Vagina (tissue), 2 donors: Measurements from ENCODE around the gene SH3D19.

Experiments used
- CTCF ChIP-seq, 3 experiments: fragments of 450-650 bp in 2 of 3; fragments of 200-600 bp in 1 of 3; sonication (generic) in 1 of 3; IDR thresholded peaks; one replicate each; pipeline ENCODE4 v1.5.1; 2017 to 2019; ENCODE audit warnings: antibody characterized with exemption in 3 of 3, mild to moderate bottlenecking in 2 of 3, moderate library complexity in 2 of 3
- POLR2A ChIP-seq, 2 donors: fragments of 450-650 bp; IDR thresholded peaks; one replicate each; pipeline ENCODE4 v1.6.1; 2017; ENCODE audit warnings: antibody characterized with exemption in 2 of 2, mild to moderate bottlenecking in 2 of 2, moderate library complexity in 2 of 2
- POLR2AphosphoS5 ChIP-seq, 2 donors: sonication (generic); formaldehyde crosslinking; IDR thresholded peaks; one replicate each; pipeline ENCODE4 v1.9.0; 2017; ENCODE audit warnings: antibody characterized with exemption in 2 of 2, mild to moderate bottlenecking in 2 of 2, low read depth in 1 of 2; ENCODE audit not compliant: insufficient read depth in 1 of 2

DNA sequence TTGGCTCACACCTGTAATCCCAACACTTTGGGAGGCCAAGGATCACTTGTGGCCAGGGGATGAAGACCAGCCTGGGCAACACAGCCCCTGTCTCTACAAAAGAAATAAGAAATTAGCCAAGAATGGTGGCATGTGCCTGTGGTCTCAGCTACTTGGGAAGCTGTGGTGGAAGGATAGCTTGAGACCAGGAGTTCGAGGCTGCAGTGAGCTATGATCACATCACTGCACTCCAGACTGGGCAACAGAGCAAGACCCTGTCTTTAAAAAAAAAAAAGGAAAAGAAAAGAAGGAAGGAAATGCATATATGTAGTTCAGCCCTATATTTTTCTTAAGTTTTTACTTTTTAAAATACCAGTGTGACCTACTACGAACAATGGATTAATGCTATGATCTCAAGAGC, 33.4 kb downstream of the SH3D19 start:
- TF ChIP-seq CTCF (IDR thresholded peaks at IDR 0.05) (no peak), POLR2A (IDR thresholded peaks at IDR 0.05) (no peak), POLR2AphosphoS5 (IDR thresholded peaks at IDR 0.05; ENCODE audit: insufficient read depth in 1 of 2, low read depth in 1 of 2) (no peak)
